ENCODE results near the gene HMBS.
A peak's percentile ranks its signal among the peaks of the same experiment; 100 is the strongest.
"Not testable (repeated sequence)": the region's sequence is repeated elsewhere in the genome, so short reads cannot be mapped to it uniquely, and the experiment has no call there.

Gene HMBS

GRCh38 chr11:119100994-119101758 lies 16.5 kb downstream of the HMBS start:
- DNase-seq (ENCODE audit: low read depth in 2 of 2) = no peak

- DNase-seq (ENCODE audit: low read depth in 2 of 2) = peak; percentile 72 to 73
Observed at GRCh38 chr11:119101759-119102423, 17.2 kb downstream of the HMBS start, which contains the start of gene DPAGT1. Gene DPAGT1 (minus strand): TSS chr11:119101853. CDS start chr11:119101655, 198 bp downstream.

DNA sequence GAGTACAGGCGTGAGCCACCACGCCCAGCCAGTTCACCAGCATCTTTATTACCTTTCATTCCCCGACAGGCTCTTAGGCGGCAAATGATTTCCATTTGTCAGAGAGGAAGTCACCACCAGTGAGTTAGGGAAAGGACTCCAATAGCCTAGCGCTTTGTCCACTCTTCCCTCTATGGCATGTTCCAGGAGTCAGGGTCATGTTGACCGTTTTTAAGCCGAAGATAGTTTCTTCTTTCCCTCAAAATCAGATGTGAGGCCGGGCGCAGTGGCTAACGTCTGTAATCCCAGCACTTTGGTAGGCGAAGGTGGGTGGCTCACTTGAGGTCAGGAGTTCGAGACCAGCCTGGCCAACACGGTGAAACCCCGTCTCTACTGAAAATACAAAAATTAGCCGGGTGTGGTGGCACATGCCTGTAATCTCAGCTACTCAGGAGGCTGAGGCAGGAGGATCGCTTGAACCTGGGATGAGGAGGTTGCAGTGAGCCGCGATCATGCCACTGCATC lies 18.5 kb downstream of the HMBS start:
- not testable (repeated sequence) for DNase-seq (ENCODE audit: low read depth in 2 of 2)

GRCh38 chr11:119103793-119104192 lies 19.1 kb downstream of the HMBS start:
- no peak for DNase-seq (ENCODE audit: low read depth in 2 of 2)

DNA sequence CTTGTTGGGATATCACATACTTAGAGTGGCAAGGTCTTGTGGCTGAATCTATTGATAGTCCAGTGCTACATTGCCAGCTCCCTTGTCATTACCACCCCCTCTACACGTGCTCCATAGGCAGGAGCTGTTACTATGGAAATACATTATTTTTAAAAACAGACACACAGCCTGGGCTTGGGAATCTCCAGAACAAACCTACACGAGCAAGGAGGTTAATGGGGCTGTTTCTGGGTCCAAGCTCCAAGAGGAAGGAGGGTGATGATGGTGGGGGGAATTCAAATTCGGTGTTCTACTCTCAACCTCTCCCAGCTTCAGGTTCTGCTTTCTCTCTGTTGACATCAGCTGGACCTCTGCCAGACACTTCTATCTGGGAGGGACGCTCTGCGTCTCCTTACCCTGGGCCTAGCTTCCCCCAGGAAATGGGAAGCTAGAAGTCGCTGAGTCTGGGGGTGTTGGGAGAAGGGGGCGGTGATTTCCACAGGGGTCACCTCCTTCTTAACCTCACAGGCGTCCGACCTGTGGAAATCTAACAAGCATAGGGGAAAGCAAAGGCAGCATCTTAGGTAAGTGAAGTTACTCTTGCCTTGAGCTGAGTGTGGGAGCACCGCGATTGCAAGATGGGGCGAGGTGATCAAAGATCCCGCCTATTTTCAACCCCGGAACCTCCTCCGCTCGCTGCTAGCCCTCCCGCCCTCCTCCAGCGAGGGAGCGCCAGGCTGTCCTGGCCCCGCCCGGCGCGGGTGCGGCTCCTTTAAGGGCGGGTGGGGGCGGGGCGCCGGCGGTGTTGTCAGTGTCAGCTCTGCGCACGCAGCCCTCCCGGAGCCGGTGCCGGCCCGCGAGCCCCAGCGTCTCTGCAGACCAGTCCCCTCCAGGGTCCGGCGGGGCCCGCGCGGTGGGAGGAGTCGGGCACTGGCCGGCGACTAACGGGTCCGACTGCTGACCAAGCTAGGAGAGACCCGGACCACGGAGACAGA lies 22.2 kb downstream of the HMBS start, which contains the start of gene C2CD2L:
Gene C2CD2L, plus strand, starts transcription at position 781 of the 974 bp plus-strand sequence. CDS start 398 bp downstream, outside the sequence.
- peak; percentile 78 to 87 for DNase-seq (ENCODE audit: low read depth in 2 of 2)

- DNase-seq (ENCODE audit: low read depth in 2 of 2) = no peak
Observed at GRCh38 chr11:119107538-119108145, 23.0 kb downstream of the HMBS start.

DNA sequence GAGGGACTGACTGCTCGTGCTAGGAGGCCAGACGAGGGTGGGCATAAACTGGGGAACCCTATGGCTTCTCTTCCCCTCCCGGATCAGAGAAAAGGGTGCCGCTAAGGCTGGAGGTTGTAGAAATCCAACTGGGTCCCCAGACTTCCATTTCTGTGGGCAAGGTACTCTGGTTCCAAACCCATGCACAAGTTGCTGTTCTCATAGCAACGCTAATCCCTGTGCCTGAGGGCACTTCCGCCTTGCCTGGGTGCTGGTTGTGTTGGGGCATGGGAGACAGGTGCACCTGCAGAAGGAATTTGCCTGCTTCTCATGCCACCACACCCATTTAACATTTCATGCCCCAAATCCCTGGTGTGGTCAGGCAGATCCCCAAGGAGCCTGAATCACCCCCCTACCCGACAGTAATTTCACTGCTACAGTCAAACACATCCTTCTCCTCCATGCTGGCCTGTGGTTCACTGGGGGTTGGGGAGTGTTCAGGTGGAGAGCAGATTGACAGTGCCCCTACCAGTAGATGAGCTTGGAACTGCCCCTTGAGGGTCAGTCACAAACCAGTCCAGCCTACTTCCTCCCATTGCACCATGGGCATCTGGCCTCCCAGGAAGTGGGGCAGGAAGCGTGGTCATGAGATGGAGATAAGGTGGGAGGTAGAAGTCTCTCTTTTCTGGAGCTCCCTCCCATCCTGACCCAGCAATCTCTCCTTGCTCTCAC lies 23.6 kb downstream of the HMBS start:
- no peak for DNase-seq (ENCODE audit: low read depth in 2 of 2)

GRCh38 chr11:119108857-119109221 lies 24.2 kb downstream of the HMBS start:
- no peak for DNase-seq (ENCODE audit: low read depth in 2 of 2)

DNA sequence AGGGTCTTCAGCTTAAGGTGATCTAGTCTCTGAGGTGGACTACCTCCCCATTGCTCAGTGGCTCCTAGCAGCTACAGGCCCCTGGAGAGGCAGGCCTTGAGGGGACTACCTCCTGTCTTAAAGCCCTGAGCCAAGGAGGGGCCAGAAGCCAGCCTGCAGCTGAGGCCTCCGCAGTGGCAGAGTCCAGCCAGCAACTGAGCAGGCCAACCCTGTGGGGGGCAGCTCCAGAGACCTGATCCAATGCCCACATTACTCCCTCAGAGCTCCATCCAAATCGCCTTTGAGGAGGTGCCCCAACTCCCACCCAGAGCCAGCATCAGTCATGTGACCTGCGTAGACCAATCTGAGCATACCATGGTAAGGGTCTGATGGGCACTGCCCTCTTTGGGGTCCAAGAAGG lies 25.2 kb downstream of the HMBS start:
- no peak for DNase-seq (ENCODE audit: low read depth in 2 of 2)

DNA sequence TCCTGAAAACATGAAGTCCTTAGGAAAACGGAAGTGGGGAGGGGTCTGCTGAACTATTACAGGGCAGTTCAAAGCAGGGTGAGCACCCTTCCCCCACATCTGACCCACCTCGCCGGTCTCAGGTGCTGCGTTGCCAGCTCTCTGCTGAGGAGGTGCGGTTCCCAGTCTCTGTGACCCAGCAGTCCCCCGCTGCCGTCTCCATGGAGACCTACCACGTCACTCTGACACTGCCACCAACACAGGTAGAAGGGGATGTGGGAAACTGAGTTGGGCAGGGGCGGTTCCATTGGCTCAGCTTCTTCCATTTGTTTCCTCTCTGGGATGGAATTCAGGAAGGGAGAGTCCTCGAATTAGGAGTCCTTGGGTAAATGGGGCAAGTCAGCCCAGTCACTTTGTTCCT lies 25.8 kb downstream of the HMBS start:
- DNase-seq (ENCODE audit: low read depth in 2 of 2) = no peak

DNA sequence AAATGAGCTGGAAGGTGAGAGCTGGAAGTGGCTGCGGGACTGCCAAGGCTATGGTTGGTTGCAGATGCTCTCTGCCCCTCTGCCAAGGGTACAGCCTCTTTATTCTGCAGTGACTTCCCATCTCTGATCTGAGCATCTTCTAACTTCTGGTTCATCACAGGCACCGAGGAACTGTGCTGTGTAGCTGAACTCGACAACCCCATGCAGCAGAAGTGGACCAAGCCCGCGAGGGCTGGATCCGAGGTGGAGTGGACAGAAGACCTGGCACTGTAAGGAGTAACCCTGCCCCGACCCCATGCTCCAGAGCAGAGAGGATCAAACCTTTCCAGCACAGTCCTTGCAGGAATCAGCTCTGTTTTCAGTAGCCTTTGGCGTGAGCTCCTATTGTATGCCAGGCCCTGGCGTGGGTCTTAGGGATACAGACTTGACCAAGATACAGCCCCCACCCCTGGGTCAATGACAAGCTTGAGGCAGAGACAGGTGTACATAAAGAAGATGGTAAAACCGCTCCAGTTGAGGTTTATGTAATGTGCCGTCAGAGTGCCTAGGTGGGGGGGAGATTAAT lies 26.8 kb downstream of the HMBS start:
- no peak for DNase-seq (ENCODE audit: low read depth in 2 of 2)

- no peak for DNase-seq (ENCODE audit: low read depth in 2 of 2)
Observed at GRCh38 chr11:119112314-119113020, 27.8 kb downstream of the HMBS start.

- no peak for DNase-seq (ENCODE audit: low read depth in 2 of 2)
Observed at GRCh38 chr11:119113716-119114115, 29.0 kb downstream of the HMBS start.

DNA sequence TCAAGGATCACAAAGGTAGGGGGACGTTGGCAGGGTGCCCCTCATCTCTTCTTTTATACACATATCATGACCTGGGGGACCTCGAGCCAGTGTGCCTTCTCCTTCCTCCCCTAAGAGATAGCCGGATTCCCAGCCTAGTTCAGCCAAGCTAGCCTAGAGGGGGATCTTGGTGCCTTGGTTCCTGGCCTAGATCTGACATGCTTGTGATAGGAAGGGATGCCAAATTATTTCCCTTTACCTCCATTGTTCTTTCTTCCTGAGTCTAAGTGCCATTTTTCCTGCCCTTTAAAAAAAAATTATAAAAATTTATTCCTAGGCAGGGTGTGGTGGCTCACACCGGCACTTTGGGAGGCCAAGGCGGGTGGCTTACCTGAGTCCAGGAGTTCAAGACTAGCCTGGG lies 29.7 kb downstream of the HMBS start:
- DNase-seq (ENCODE audit: low read depth in 2 of 2) = no peak

- no peak for DNase-seq (ENCODE audit: low read depth in 2 of 2)
Observed at GRCh38 chr11:119115484-119116234, 31.0 kb downstream of the HMBS start.

GRCh38 chr11:119116235-119116594 lies 31.5 kb downstream of the HMBS start:
- no peak for DNase-seq (ENCODE audit: low read depth in 2 of 2)

GRCh38 chr11:119116601-119117000 lies 31.9 kb downstream of the HMBS start:
- no peak for DNase-seq (ENCODE audit: low read depth in 2 of 2)

DNA sequence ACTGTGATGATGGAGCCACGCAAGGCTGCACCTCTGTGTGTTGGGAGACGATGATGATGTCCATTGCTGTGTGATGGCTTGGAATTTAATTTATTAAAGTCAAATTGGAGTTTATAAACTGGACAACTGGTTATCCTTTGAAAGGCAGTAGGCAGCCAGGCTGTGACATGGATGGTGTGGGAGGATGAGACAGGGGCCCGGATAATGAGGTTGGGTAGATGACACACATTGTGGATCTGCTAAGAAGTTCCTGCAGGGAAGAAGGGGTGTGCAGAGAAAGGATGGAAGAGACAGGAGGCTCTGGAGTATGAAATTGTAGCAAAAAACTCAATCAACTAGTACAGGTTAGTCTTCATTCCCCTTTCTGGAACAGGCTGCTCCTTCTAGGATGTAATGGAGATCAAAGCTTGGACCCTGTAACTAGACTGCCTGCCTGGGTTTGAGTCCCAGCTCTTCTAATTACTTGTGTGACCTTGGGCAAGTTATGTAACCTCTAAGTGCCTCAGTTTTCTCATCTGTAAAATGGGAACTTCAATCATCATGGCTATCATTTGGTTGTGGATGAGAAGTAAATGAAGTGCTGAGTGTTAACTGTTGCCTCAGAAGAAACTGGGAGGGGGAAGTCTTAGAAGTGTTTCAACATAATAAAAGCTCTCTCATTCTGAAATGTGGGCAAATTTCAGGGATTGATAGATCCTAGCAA lies 32.5 kb downstream of the HMBS start:
- DNase-seq (ENCODE audit: low read depth in 2 of 2) = no peak
